PC-9 (cell line): ENCODE measurements around the gene SMARCE1. TPM values are rescaled to one million over a fixed set of nuclear protein-coding genes. Genes with fewer than 3 reads are reported as not detected.

Source experiments
- BruUV-seq: library from RNA; stranded (reverse); fragments of 400-500 nt; replicated peaks from 2 replicates; lab custom pipeline; 2021; lab: Mats Ljungman, UMichigan
- CTCF ChIA-PET: fragments of 300-600 bp; sonication (Branson Sonifier 250); formaldehyde crosslinking; loops from one replicate; lab custom pipeline; 2022; ENCODE audit warnings: antibody characterized with exemption; lab: Charles Lee
- POLR2A ChIA-PET: fragments of 300-600 bp; sonication (Branson Sonifier 250); formaldehyde crosslinking; loops from one replicate; lab custom pipeline; 2022; ENCODE audit warnings: antibody characterized with exemption; ENCODE audit not compliant: unreplicated experiment; lab: Charles Lee
- DNase-seq, 2 experiments: peaks; one replicate each; pipeline versions ENCODE4 v3.0.0 to v3.0.0-alpha.2; 2015 to 2022; ENCODE audit warnings: mixed read lengths in 1 of 2
- H2AFZ ChIP-seq: fragments of 200-600 bp; sonication (generic); 2 replicates; pipeline ENCODE4 v1.8.1; 2017; ENCODE audit warnings: antibody characterized with exemption
- H3F3A ChIP-seq: fragments of 200-600 bp; sonication (generic); 2 replicates; pipeline ENCODE4 v1.8.1; 2017; ENCODE audit warnings: antibody characterized with exemption, mild to moderate bottlenecking, low read depth; ENCODE audit not compliant: insufficient read depth
- H3K27ac ChIP-seq: fragments of 200-600 bp; sonication (generic); 2 replicates; pipeline ENCODE4 v1.6.1; 2016; ENCODE audit warnings: mixed run types
- H3K27me3 ChIP-seq: fragments of 200-600 bp; sonication (generic); 2 replicates; pipeline ENCODE4 v1.6.1; 2016; ENCODE audit warnings: low read depth, mixed run types; ENCODE audit not compliant: insufficient read depth
- H3K36me3 ChIP-seq: fragments of 200-600 bp; sonication (generic); 2 replicates; pipeline ENCODE4 v1.6.1; 2016; ENCODE audit warnings: low read depth, mixed run types
- H3K4me1 ChIP-seq: fragments of 200-600 bp; sonication (generic); replicated peaks from 2 replicates; pipeline ENCODE4 v1.6.1; 2016; ENCODE audit warnings: mixed run types; ENCODE audit not compliant: insufficient read depth
- H3K4me2 ChIP-seq: fragments of 200-600 bp; sonication (generic); 2 replicates; pipeline ENCODE4 v1.6.1; 2017; ENCODE audit warnings: mixed run types
- H3K4me3 ChIP-seq: fragments of 200-600 bp; sonication (generic); 2 replicates; pipeline ENCODE4 v1.6.1; 2016; ENCODE audit warnings: mixed run types
- H3K79me2 ChIP-seq: fragments of 200-600 bp; sonication (generic); 2 replicates; pipeline ENCODE4 v1.6.1; 2017; ENCODE audit warnings: low read depth, mixed run types
- H3K9me2 ChIP-seq: fragments of 200-600 bp; sonication (generic); 2 replicates; pipeline ENCODE4 v1.8.1; 2017; ENCODE audit warnings: mild to moderate bottlenecking; ENCODE audit not compliant: insufficient read depth
- H3K9me3 ChIP-seq: fragments of 200-600 bp; sonication (generic); 2 replicates; pipeline ENCODE4 v1.8.1; 2016; ENCODE audit warnings: low read depth; ENCODE audit not compliant: insufficient read depth
- H4K20me1 ChIP-seq: fragments of 200-600 bp; sonication (generic); 2 replicates; pipeline ENCODE4 v1.8.1; 2017; ENCODE audit not compliant: insufficient read depth
- EZH2 ChIP-seq: fragments of 200-600 bp; sonication (generic); IDR thresholded peaks from 2 replicates; pipeline ENCODE4 v1.8.0; 2017; ENCODE audit warnings: antibody characterized with exemption, low read depth
- intact Hi-C: fragments of 100-400 bp; cut with micrococcal nuclease; formaldehyde crosslinking; loops from one replicate; pipeline ENCODE4 v1.10.0; 2022; ENCODE audit not compliant: unreplicated experiment
- total RNA-seq: library from RNA; stranded (reverse); gene quantifications from 2 replicates; pipeline ENCODE4 v1.2.3, GENCODE V29; 2021
- TF ChIP-seq, protein P1 (sequence below): fragments of 200-600 bp; sonication (generic); conservative IDR thresholded peaks from 2 replicates; pipeline ENCODE4 v1.6.1; 2017; ENCODE audit warnings: mixed run types, antibody characterized with exemption, mild to moderate bottlenecking, moderate library complexity

SMARCE1 gene
- total RNA-seq, 1 experiment from 2014 or later = 90.8 TPM

DNA sequence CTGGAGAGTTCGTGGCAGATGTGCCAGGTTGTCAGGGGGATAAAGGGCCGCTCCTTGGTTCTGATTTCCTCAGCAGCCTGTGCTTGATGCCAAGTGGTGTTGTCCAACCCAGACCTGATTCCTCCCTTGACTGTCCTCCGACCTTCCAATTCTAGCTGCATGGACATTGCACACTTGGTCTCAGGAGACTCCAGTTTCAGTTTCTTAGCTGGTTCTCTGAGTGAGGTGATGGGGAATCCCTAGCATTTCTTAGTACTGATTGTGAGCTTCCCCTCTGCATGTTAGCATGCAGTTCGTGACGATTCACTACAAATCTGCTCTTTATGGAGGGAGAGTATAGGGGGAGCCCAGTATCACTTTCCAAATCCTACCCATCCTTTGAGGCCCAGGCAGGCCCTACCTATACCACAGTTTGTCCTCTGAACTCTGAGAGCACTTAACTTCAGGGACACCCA is 70.0 kb downstream of the SMARCE1 start:
- CTCF ChIA-PET = interaction anchor here (0.5 kb wide), 1 partner anchor 692 kb away, joined by 15 read pairs; no protein-coding TSS in a partner anchor
- H3K36me3 ChIP-seq = no peaks in the 10 kb centered on the region
- H3K27ac ChIP-seq = no peak overlapping the region
- no peak for DNase-seq
- H3K4me2 ChIP-seq = no peak overlapping the region
- no peak overlapping the region for H3K4me3 ChIP-seq
- no peaks in the 10 kb centered on the region for H3K9me2 ChIP-seq
- TF ChIP-seq EZH2 = no peak
- TF ChIP-seq, protein P1, sequence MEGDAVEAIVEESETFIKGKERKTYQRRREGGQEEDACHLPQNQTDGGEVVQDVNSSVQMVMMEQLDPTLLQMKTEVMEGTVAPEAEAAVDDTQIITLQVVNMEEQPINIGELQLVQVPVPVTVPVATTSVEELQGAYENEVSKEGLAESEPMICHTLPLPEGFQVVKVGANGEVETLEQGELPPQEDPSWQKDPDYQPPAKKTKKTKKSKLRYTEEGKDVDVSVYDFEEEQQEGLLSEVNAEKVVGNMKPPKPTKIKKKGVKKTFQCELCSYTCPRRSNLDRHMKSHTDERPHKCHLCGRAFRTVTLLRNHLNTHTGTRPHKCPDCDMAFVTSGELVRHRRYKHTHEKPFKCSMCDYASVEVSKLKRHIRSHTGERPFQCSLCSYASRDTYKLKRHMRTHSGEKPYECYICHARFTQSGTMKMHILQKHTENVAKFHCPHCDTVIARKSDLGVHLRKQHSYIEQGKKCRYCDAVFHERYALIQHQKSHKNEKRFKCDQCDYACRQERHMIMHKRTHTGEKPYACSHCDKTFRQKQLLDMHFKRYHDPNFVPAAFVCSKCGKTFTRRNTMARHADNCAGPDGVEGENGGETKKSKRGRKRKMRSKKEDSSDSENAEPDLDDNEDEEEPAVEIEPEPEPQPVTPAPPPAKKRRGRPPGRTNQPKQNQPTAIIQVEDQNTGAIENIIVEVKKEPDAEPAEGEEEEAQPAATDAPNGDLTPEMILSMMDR = no peak
- no peaks in the 10 kb centered on the region for H3K9me3 ChIP-seq
- H3K4me1 ChIP-seq = no peaks in the 10 kb centered on the region
- POLR2A ChIA-PET = interaction anchor here (0.6 kb wide), 2 partner anchors 12 to 183 kb away, joined by 3 to 14 read pairs; no protein-coding TSS in a partner anchor
- no peaks in the 10 kb centered on the region for H3K79me2 ChIP-seq
- no peak overlapping the region for H2AFZ ChIP-seq
- BruUV-seq = no TSS peak
- intact Hi-C loops = no loop called here
- H3K27me3 ChIP-seq = 0 out of 2 replicates have a peak, but pooled peaks cover 9% of the 10 kb centered on the region
- H3F3A ChIP-seq = no peaks in the 10 kb centered on the region
- no peaks in the 10 kb centered on the region for H4K20me1 ChIP-seq

DNA sequence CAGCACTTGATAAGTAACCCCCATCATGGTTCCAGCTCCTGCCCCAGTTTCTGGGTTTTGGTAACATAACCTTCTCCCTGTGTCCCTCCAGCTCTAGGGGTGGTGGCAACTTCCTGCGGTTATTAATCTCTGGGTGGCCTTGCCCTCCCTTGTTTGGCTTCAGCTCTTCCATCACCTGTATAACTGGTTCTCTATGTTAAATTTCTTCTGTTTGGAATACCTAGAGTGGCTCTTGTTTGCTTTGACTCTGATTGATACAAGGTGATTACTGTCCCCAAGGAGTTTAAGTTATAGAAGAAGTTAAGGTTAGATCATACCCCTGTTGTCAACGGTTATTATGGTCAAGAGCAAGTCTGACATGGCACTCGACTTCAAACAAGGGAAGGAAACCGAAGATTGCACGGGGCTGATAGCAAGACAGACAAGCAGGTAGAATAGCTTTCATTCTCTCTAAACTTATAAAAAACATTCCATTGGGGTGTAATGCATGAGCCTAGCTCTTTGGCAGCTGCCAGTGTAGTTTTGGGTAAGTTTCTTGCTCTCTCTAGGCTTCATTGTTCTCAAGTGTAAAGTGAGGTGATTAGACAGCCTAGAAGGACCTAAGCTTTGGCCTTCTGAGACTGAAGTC is 71.4 kb downstream of the SMARCE1 start:
- no peak overlapping the region for H3K27ac ChIP-seq
- CTCF ChIA-PET = no interaction called here

More for the DNA sequence above, 71.4 kb downstream of the SMARCE1 start:
- Histone ChIP-seq H4K20me1 (no peaks in the 10 kb centered on the region), H3K4me1 (no peaks in the 10 kb centered on the region), H3K9me2 (no peaks in the 10 kb centered on the region), H2AFZ (no peak overlapping the region), H3K27me3 (0 out of 2 replicates have a peak, but pooled peaks cover 13% of the 10 kb centered on the region), H3K9me3 (no peaks in the 10 kb centered on the region), H3K4me2 (no peak overlapping the region), H3F3A (no peaks in the 10 kb centered on the region), H3K36me3 (no peaks in the 10 kb centered on the region), H3K4me3 (no peak overlapping the region), H3K79me2 (no peaks in the 10 kb centered on the region)
- BruUV-seq = no TSS peak
- TF ChIP-seq EZH2 = no peak
- TF ChIP-seq, protein P1 = no peak
- DNase-seq = no peak
- POLR2A ChIA-PET = no interaction called here
- intact Hi-C loops = no loop called here

Other genes with a start within 250 kb of the SMARCE1 start
- gene TOP2A, start 229.9 kb downstream of the SMARCE1 start, total RNA-seq = 156 and 235 TPM in 2 replicates
- 138 and 211 TPM in 2 replicates for gene IGFBP4, start 204.4 kb downstream of the SMARCE1 start, total RNA-seq
- gene TNS4, start 146.2 kb downstream of the SMARCE1 start, total RNA-seq = 17.4 and 23.5 TPM in 2 replicates
- gene CCR7, start 82.3 kb downstream of the SMARCE1 start, total RNA-seq = not detected in 2 replicates
- not detected in 2 replicates for gene KRT222, start 17.4 kb upstream of the SMARCE1 start, total RNA-seq
- not detected in 2 replicates for gene KRT24, start 55.9 kb upstream of the SMARCE1 start, total RNA-seq
- gene KRT25, start 107.5 kb upstream of the SMARCE1 start, total RNA-seq = not detected in 2 replicates
- gene KRT26, start 124.4 kb upstream of the SMARCE1 start, total RNA-seq = not detected in 2 replicates
- not detected in 2 replicates for gene KRT27, start 134.7 kb upstream of the SMARCE1 start, total RNA-seq
- not detected in 2 replicates for gene KRT28, start 152.1 kb upstream of the SMARCE1 start, total RNA-seq
- gene KRT10, start 174.8 kb upstream of the SMARCE1 start, total RNA-seq = 22.5 and 49.4 TPM in 2 replicates
- not detected in 2 replicates for gene KRT12, start 219.4 kb upstream of the SMARCE1 start, total RNA-seq
- not detected in 2 replicates for gene KRT20, start 237.4 kb upstream of the SMARCE1 start, total RNA-seq